Ishikawa (cell line): Measurements from ENCODE around the gene DNAJC15.
A peak's percentile ranks its signal among the peaks of the same experiment; 100 is the strongest.

Experiments used
- CEBPB ChIP-seq: IDR thresholded peaks from 2 replicates; pipeline ENCODE4 v1.6.1; 2012
- CREB1 ChIP-seq: IDR thresholded peaks from 2 replicates; pipeline ENCODE4 v1.6.1; 2012; ENCODE audit warnings: low read depth
- EGR1 ChIP-seq: IDR thresholded peaks from 2 replicates; pipeline ENCODE4 v1.6.1; 2012
- EP300 ChIP-seq: IDR thresholded peaks from 2 replicates; pipeline ENCODE4 v1.6.1; 2012; ENCODE audit warnings: borderline replicate concordance
- FOXM1 ChIP-seq: IDR thresholded peaks from 2 replicates; pipeline ENCODE4 v1.6.1; 2012; ENCODE audit warnings: low read depth, borderline replicate concordance
- MAX ChIP-seq: IDR thresholded peaks from 2 replicates; pipeline ENCODE4 v1.6.1; 2012
- NFIC ChIP-seq: IDR thresholded peaks from 2 replicates; pipeline ENCODE4 v1.6.1; 2012
- RAD21 ChIP-seq: IDR thresholded peaks from 2 replicates; pipeline ENCODE4 v1.6.1; 2012; ENCODE audit warnings: low read depth
- REST ChIP-seq: IDR thresholded peaks from 2 replicates; pipeline ENCODE4 v1.6.1; 2012; ENCODE audit warnings: low read depth, mild to moderate bottlenecking
- TAF1 ChIP-seq: IDR thresholded peaks from 2 replicates; pipeline ENCODE4 v1.6.1; 2012; ENCODE audit warnings: low read depth, mild to moderate bottlenecking
- TCF12 ChIP-seq: IDR thresholded peaks from 2 replicates; pipeline ENCODE4 v1.6.1; 2012; ENCODE audit warnings: low read depth
- TEAD4 ChIP-seq: IDR thresholded peaks from 2 replicates; pipeline ENCODE4 v1.6.1; 2012
- USF1 ChIP-seq: IDR thresholded peaks from 2 replicates; pipeline ENCODE4 v1.6.1; 2012
- YY1 ChIP-seq: IDR thresholded peaks from 2 replicates; pipeline ENCODE4 v1.6.1; 2012; ENCODE audit warnings: low read depth
- ZBTB7A ChIP-seq: IDR thresholded peaks from 2 replicates; pipeline ENCODE4 v1.6.1; 2012; ENCODE audit warnings: low read depth

DNAJC15 gene

GRCh38 chr13:43081866-43082265 lies 58.5 kb downstream of the DNAJC15 start:
- TF ChIP-seq REST (no peak), TAF1 (no peak), TCF12 (no peak), RAD21 (no peak), FOXM1 (no peak), MAX (no peak), NFIC (no peak), CEBPB (no peak), YY1 (no peak), USF1 (no peak), TEAD4 (no peak), EP300 (no peak), EGR1 (no peak), ZBTB7A (no peak), CREB1 (no peak)

GRCh38 chr13:43083750-43084149 lies 60.4 kb downstream of the DNAJC15 start:
- TF ChIP-seq CREB1 (no peak), USF1 (no peak), TCF12 (no peak), TAF1 (no peak), REST (no peak), FOXM1 (no peak), YY1 (no peak), CEBPB (no peak), TEAD4 (no peak), MAX (no peak), RAD21 (no peak), NFIC (no peak), ZBTB7A (no peak)

- no peak for TF ChIP-seq MAX
- TF ChIP-seq RAD21, result peak; percentile 40; the same call in 1 of the 2 replicates
Measured at GRCh38 chr13:43085545-43085944, 62.2 kb downstream of the DNAJC15 start.

- TF ChIP-seq USF1 (no peak), NFIC (no peak), TCF12 (no peak), TEAD4 (no peak), EP300 (no peak), TAF1 (no peak), RAD21 (no peak), CEBPB (no peak), YY1 (no peak), EGR1 (no peak), REST (no peak), MAX (no peak), ZBTB7A (no peak), FOXM1 (no peak), CREB1 (no peak)
Measured at GRCh38 chr13:43086181-43086580, 62.8 kb downstream of the DNAJC15 start.
